ELR (cell line): ENCODE data around the gene SMAGP.
"Not testable (repeated sequence)": the region's sequence is repeated elsewhere in the genome, so short reads cannot be mapped to it uniquely, and the experiment has no call there.

ENCODE experiments used
- DNase-seq: peaks from one replicate; pipeline ENCODE4 v3.0.0-alpha.2; 2015; ENCODE audit warnings: low read depth

SMAGP gene

GRCh38 chr12:51270067-51270950 is at the start of gene SMAGP:
SMAGP (minus strand) TSS chr12:51270415; CDS start chr12:51269278, 1,137 bp downstream.
- peak; percentile 75 for DNase-seq

GRCh38 chr12:51318846-51319599 is 48.8 kb upstream of the SMAGP start:
- no peak for DNase-seq

GRCh38 chr12:51318057-51318806 is 48.0 kb upstream of the SMAGP start:
- DNase-seq = not testable (repeated sequence)

- DNase-seq = no peak
Measured at GRCh38 chr12:51311389-51311788, 41.2 kb upstream of the SMAGP start.

- peak; percentile 73 for DNase-seq
Measured at GRCh38 chr12:51307655-51308593, 37.7 kb upstream of the SMAGP start.

GRCh38 chr12:51306507-51306906 is 36.3 kb upstream of the SMAGP start:
- DNase-seq = no peak

GRCh38 chr12:51300768-51301167 is 30.6 kb upstream of the SMAGP start:
- DNase-seq = not testable (repeated sequence)

GRCh38 chr12:51295651-51296050 is 25.4 kb upstream of the SMAGP start:
- no peak for DNase-seq

- DNase-seq = not testable (repeated sequence)
Measured at GRCh38 chr12:51294097-51294496, 23.9 kb upstream of the SMAGP start.

GRCh38 chr12:51293696-51294095 is 23.5 kb upstream of the SMAGP start:
- peak; percentile 33 for DNase-seq

- not testable (repeated sequence) for DNase-seq
Measured at GRCh38 chr12:51291603-51292513, 21.6 kb upstream of the SMAGP start.

GRCh38 chr12:51285843-51286242 is 15.6 kb upstream of the SMAGP start:
- DNase-seq = no peak

GRCh38 chr12:51281202-51281924 is 11.1 kb upstream of the SMAGP start:
- peak; percentile 70 for DNase-seq

- no peak for DNase-seq
Measured at GRCh38 chr12:51275088-51275487, 4.9 kb upstream of the SMAGP start.

GRCh38 chr12:51272810-51273209 is 2.6 kb upstream of the SMAGP start:
- DNase-seq = not testable (repeated sequence)

- DNase-seq = peak; percentile 95
Measured at GRCh38 chr12:51270951-51271518, 820 bp upstream of the SMAGP start.

- peak; percentile 68 for DNase-seq
Measured at GRCh38 chr12:51269174-51270066, 795 bp downstream of the SMAGP start.

- DNase-seq = no peak
Measured at GRCh38 chr12:51265024-51265423, 5.2 kb downstream of the SMAGP start.
